GM12878 (cell line): Measurements from ENCODE around the gene TNNT1. TPM values are rescaled to one million over a fixed set of nuclear protein-coding genes. Genes with fewer than 3 reads are reported as not detected.

Experiments
- ATF7 ChIP-seq: fragments of 450-650 bp; IDR thresholded peaks from 2 replicates; pipeline ENCODE4 v1.6.1; 2016; ENCODE audit warnings: low read depth, mild to moderate bottlenecking
- EED ChIP-seq: sonication (generic); IDR thresholded peaks from 2 replicates; pipeline ENCODE4 v1.6.1; 2016; ENCODE audit warnings: antibody characterized with exemption, low read depth
- IRF5 ChIP-seq: fragments of 450-650 bp; IDR thresholded peaks from 2 replicates; pipeline ENCODE4 v1.6.1; 2017; ENCODE audit warnings: borderline replicate concordance
- MEF2A ChIP-seq: IDR thresholded peaks from 2 replicates; pipeline ENCODE4 v1.6.1; 2011; ENCODE audit warnings: low read depth, mild to moderate bottlenecking, low read length, moderate library complexity; ENCODE audit not compliant: insufficient read depth
- SKIL ChIP-seq: fragments of 450-650 bp; IDR thresholded peaks from 2 replicates; pipeline ENCODE4 v1.6.1; 2017; ENCODE audit warnings: mild to moderate bottlenecking, low read depth, inconsistent platforms; ENCODE audit not compliant: poor library complexity, severe bottlenecking
- SMAD5 ChIP-seq: IDR thresholded peaks from 2 replicates; pipeline ENCODE4 v1.6.1; 2016; ENCODE audit warnings: antibody characterized with exemption, low read depth
- SREBF1 ChIP-seq: IDR thresholded peaks from 2 replicates; pipeline ENCODE4 v1.6.1; 2012; ENCODE audit warnings: mild to moderate bottlenecking, low read length
- TAF1 ChIP-seq: IDR thresholded peaks from 2 replicates; pipeline ENCODE4 v1.6.1; 2011; ENCODE audit warnings: mild to moderate bottlenecking, low read depth, low read length, borderline replicate concordance
- ZNF24 ChIP-seq: fragments of 450-650 bp; IDR thresholded peaks from 2 replicates; pipeline ENCODE4 v1.6.1; 2017; ENCODE audit warnings: antibody characterized with exemption, mild to moderate bottlenecking
- polyA plus RNA-seq, 11 experiments: library from polyadenylated mRNA; depleted of rRNA in 4 of 11; unstranded in 6 of 11; stranded (reverse) in 5 of 11; fragments of >200 nt; fragmentation: Nextera tagmentation in 4 of 11; fragmentation: Illumina TruSeq in 1 of 11; extraction: Ambion mirVana in 4 of 11; extraction: Trizol in 1 of 11; gene quantifications; 1 replicate in 1 of 11; 2 replicates in 10 of 11; pipeline versions ENCODE4 v1.2.1 to v1.2.3, GENCODE V29; 2011 to 2016; ENCODE audit warnings: inconsistent platforms in 2 of 11, missing spikeins in 2 of 11, low read depth in 1 of 11
- total RNA-seq, 4 experiments: library from RNA; depleted of rRNA in 3 of 4; stranded (reverse); fragments of >200 nt in 3 of 4; fragmentation: Illumina TruSeq in 1 of 4; extraction: Trizol in 1 of 4; gene quantifications; 2 replicates each; pipeline versions ENCODE4 v1.2.1 to v1.2.3, GENCODE V29; 2013 to 2021

The TNNT1 gene
- total and polyA plus RNA-seq, 10 of the 15 experiments (the other 5 are each of a cell fraction or from before 2014, with no cell fraction given): 0.26 to 0.62 (median 0.37) TPM; not detected in 7

- no peak for TF ChIP-seq SKIL
- TF ChIP-seq SREBF1: peak; percentile 67; the same call in 1 of the 2 replicates
- no peak for TF ChIP-seq EED
- no peak for TF ChIP-seq IRF5
- TF ChIP-seq TAF1: peak; percentile 16; the same call in 1 of the 2 replicates
- TF ChIP-seq ATF7: peak; percentile 62; the same call in 1 of the 2 replicates
- no peak for TF ChIP-seq ZNF24
- 0 out of 2 replicates have a peak, but pooled peaks have one; percentile 37 for TF ChIP-seq SMAD5
- no peak for TF ChIP-seq MEF2A
Measured at GRCh38 chr19:55117663-55118391, 31.2 kb downstream of the TNNT1 start (continued).
